Cardiac muscle cell (in vitro differentiated cells and primary cell): Measurements from ENCODE around the gene LRRC7. TPM values are rescaled to one million over a fixed set of nuclear protein-coding genes. Genes with fewer than 3 reads are reported as not detected.
"Not testable (repeated sequence)": the region's sequence is repeated elsewhere in the genome, so short reads cannot be mapped to it uniquely, and the experiment has no call there.

Experiments used
- DNase-seq, 2 donors: peaks; one replicate each; pipeline versions ENCODE4 v3.0.0 to v3.0.0-alpha.2; 2010 to 2017; ENCODE audit warnings: low read depth in 1 of 2, low spot score in 1 of 2
- H3K27ac ChIP-seq: fragments of 200-600 bp; sonication (generic); 2 replicates; pipeline ENCODE4 v1.5.1; 2016
- H3K27me3 ChIP-seq: fragments of 200-600 bp; sonication (generic); 2 replicates; pipeline ENCODE4 v1.6.0; 2016; ENCODE audit warnings: control low read depth
- H3K36me3 ChIP-seq: fragments of 200-600 bp; sonication (generic); 2 replicates; pipeline ENCODE4 v1.5.1; 2016; ENCODE audit warnings: control low read depth
- H3K4me1 ChIP-seq: fragments of 200-600 bp; sonication (generic); 2 replicates; pipeline ENCODE4 v1.8.1; 2017; ENCODE audit warnings: low read depth, mild to moderate bottlenecking, mixed run types
- H3K4me3 ChIP-seq: fragments of 200-600 bp; sonication (generic); 2 replicates; pipeline ENCODE4 v1.5.1; 2016; ENCODE audit warnings: mild to moderate bottlenecking
- H3K9me3 ChIP-seq: fragments of 200-600 bp; sonication (generic); 2 replicates; pipeline ENCODE4 v1.5.1; 2017; ENCODE audit warnings: low read depth, mild to moderate bottlenecking, control low read depth
- polyA plus RNA-seq: library from polyadenylated mRNA; unstranded; fragments of >200 nt; fragmentation: Nextera tagmentation; extraction: Ambion mirVana; gene quantifications from 2 replicates; pipeline ENCODE4 v1.2.1, GENCODE V29; 2016
- total RNA-seq: library from RNA; depleted of rRNA; stranded (reverse); fragments of >200 nt; gene quantifications from 2 replicates; pipeline ENCODE4 v1.2.3, GENCODE V29; 2016
- TF ChIP-seq, protein P1 (sequence below): IDR thresholded peaks from 2 replicates; pipeline ENCODE4 v1.5.1; 2012; ENCODE audit warnings: low read depth, mild to moderate bottlenecking, low read length

Gene LRRC7
- total and polyA plus RNA-seq, 2 experiments from 2014 or later: 0.09 TPM; not detected in 1

DNA sequence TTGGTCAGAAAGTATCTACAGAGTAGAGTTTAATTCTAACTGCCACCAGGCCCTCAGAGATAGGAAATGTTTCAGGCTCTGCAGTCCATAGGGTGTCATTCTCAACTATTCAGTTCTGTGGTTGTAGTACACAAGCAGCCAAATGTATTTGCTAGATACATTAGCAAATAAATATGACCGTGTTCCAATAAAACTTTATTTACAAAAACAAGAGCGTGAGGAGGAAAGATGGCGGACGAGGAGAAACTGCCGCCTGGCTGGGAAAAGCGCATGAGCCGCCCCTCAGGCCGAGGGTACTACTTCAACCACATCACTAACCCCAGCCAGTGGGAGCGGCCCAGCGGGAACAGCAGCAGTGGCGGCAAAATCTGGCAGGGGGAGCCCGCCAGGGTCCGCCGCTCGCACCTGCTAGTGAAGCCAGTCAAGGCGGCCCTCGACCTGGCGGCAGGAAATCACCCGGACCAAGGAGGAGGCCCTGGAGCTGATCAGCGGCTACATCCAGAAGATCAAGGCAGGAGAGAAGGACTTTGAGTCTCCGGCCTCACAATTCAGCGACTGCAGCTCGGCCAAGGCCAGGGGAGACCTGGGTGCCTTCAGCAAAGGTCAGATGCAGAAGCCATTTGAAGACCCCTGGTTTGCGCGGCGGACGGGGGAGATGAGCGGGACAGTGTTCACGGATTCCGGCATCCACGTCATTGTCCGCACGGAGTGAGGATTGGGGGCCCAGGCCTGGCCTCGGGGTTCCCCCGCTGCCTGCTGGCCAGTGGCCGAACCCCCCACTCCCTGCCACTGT lies 351.6 kb downstream of the LRRC7 start:
- Histone ChIP-seq H3K4me3 (no peak overlapping the region), H3K27me3 (no peaks in the 10 kb centered on the region), H3K27ac (no peak overlapping the region), H3K9me3 (no peaks in the 10 kb centered on the region), H3K4me1 (no peaks in the 10 kb centered on the region), H3K36me3 (no peaks in the 10 kb centered on the region)
- TF ChIP-seq, protein P1, sequence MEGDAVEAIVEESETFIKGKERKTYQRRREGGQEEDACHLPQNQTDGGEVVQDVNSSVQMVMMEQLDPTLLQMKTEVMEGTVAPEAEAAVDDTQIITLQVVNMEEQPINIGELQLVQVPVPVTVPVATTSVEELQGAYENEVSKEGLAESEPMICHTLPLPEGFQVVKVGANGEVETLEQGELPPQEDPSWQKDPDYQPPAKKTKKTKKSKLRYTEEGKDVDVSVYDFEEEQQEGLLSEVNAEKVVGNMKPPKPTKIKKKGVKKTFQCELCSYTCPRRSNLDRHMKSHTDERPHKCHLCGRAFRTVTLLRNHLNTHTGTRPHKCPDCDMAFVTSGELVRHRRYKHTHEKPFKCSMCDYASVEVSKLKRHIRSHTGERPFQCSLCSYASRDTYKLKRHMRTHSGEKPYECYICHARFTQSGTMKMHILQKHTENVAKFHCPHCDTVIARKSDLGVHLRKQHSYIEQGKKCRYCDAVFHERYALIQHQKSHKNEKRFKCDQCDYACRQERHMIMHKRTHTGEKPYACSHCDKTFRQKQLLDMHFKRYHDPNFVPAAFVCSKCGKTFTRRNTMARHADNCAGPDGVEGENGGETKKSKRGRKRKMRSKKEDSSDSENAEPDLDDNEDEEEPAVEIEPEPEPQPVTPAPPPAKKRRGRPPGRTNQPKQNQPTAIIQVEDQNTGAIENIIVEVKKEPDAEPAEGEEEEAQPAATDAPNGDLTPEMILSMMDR: no peak
- no peak for DNase-seq

DNA sequence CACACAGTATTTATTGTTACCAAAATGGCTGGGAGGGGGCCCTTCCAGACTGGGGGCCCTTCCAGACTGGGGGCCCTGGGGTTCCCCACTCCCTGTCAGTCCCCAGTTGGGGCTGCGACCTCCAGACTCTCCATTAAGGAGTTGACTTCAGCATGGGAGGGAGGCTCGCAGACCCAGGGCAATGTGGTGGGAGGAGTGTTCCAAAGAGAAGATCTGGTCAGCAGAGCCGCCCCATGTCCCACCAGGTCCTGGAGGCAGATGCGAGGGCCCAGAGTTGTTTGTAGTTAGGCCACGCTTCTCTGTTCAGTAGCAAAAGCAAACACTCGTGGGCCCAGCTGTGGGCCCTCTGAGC lies 352.2 kb downstream of the LRRC7 start:
- DNase-seq: no peak

DNA sequence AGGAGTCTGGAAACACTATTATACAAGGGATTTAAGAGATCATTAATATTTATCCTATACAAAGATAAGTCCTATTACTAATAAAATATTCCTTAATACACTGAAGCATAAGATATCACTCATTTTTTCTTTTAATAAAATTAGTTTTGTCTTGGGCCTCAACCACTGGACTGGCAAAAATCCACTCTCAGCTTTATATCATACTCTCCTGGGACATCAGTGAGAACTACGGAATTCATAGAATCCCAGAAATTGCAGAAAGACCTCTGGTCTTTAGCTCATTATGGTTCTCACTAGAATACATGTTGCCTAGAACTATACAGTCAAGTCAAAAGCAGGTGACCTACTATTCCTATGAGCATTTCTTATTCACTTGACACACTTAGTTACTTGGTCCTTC lies 352.7 kb downstream of the LRRC7 start:
- DNase-seq: peak in 1 of 2 donors; percentile 5
- Histone ChIP-seq H3K27ac (no peak overlapping the region), H3K9me3 (no peaks in the 10 kb centered on the region), H3K4me1 (no peaks in the 10 kb centered on the region), H3K27me3 (no peaks in the 10 kb centered on the region), H3K4me3 (no peak overlapping the region), H3K36me3 (no peaks in the 10 kb centered on the region)
- TF ChIP-seq, protein P1: no peak

More for the DNA sequence above, 352.2 kb downstream of the LRRC7 start:
- Histone ChIP-seq H3K27me3 (no peaks in the 10 kb centered on the region), H3K27ac (no peak overlapping the region), H3K4me3 (no peak overlapping the region), H3K36me3 (no peaks in the 10 kb centered on the region), H3K9me3 (no peaks in the 10 kb centered on the region), H3K4me1 (no peaks in the 10 kb centered on the region)
- TF ChIP-seq, protein P1: no peak

DNA sequence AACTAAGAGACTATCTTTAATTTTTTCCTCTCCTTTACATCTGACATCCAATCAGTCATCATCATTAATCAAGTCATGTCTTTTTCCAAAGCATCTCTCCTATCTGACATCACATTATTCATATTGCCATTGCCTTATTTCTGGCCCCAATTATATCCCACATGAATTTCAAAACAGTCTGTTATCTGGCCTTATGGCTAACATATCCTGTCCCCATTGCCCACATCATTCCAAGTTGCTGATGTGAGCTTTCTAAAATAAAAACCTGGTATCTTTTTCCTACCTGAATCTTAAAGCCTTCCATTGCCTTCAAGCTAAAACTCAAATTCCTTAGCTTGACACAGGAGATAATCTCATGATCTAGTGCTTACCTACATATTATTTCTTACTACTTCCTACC lies 353.8 kb downstream of the LRRC7 start:
- DNase-seq: peak in 1 of 2 donors; percentile 21
- TF ChIP-seq, protein P1: no peak
- Histone ChIP-seq H3K9me3 (no peaks in the 10 kb centered on the region), H3K36me3 (no peaks in the 10 kb centered on the region), H3K4me1 (no peaks in the 10 kb centered on the region), H3K27ac (no peak overlapping the region), H3K27me3 (no peaks in the 10 kb centered on the region), H3K4me3 (no peak overlapping the region)

DNA sequence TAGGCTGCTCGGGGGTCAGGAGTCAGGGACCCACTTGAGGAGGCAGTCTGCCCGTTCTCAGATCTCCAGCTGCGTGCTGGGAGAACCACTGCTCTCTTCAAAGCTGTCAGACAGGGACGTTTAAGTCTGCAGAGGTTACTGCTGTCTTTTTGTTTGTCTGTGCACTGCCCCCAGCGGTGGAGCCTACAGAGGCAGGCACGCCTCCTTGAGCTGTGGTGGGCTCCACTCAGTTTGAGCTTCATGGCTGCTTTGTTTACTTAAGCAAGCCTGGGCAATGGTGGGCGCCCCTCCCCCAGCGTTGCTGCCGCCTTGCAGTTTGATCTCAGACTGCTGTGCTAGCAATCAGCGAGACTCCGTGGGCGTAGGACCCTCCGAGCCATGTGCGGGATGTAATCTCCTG lies 360.5 kb downstream of the LRRC7 start:
- DNase-seq, H3K9me3 ChIP-seq, H3K4me1 ChIP-seq, H3K27ac ChIP-seq, H3K27me3 ChIP-seq, H3K36me3 ChIP-seq, H3K4me3 ChIP-seq: not testable (repeated sequence)

DNA sequence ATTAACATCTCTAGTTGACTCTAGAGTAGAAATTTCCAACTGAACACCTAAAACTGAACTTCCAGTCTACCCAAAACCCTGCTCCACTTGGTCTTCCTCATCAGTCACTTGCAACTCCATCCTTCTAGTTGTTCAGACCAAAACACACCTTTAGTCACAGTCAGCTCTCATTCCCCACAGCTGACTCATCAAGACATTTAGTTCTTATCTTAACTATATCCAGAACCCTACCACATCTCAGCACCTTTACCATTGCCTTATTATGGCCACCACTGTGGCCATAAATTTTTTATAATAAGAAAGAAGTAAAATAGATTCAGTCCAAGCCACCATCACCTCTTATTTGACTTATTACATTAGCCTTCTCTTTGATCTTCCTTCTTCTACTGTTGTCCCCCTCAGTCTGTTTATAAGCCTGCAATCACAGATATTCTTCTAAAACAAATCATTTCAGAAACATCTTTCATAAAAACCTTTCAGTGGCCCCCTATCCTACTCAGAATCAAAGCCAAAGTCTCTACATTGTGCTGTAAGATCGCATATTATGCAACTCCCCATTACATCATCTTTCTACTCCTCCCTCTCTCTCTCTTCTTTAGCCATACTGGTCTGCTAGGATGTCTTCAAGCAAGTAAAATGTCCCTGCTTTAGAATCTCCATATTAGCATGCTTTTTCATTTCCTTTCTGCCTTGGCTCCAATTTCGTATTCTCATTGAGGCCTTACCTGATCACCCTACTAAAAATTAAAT lies 361.8 kb downstream of the LRRC7 start:
- Histone ChIP-seq H3K27ac (no peak overlapping the region), H3K4me1 (no peaks in the 10 kb centered on the region), H3K27me3 (no peaks in the 10 kb centered on the region), H3K36me3 (no peaks in the 10 kb centered on the region), H3K4me3 (no peak overlapping the region), H3K9me3 (no peaks in the 10 kb centered on the region)
- peak in 1 of 2 donors; percentile 66 for DNase-seq
- TF ChIP-seq, protein P1: no peak
